Testis (tissue), 2 donors: ENCODE results near the gene KCNQ1.

ENCODE experiments used
- CTCF ChIP-seq, 3 experiments: fragments of 450-650 bp in 2 of 3; fragments of 200-600 bp in 1 of 3; sonication (generic) in 1 of 3; IDR thresholded peaks; one replicate each; pipeline ENCODE4 v1.5.1; 2016 to 2019; ENCODE audit warnings: antibody characterized with exemption in 3 of 3, mild to moderate bottlenecking in 2 of 3, moderate library complexity in 1 of 3
- POLR2A ChIP-seq: fragments of 450-650 bp; IDR thresholded peaks from one replicate; pipeline ENCODE4 v1.6.1; 2017; ENCODE audit warnings: antibody characterized with exemption, mild to moderate bottlenecking, moderate library complexity

- TF ChIP-seq CTCF (IDR thresholded peaks at IDR 0.05): no peak
- no peak for TF ChIP-seq POLR2A
Measured at GRCh38 chr11:2782769-2783168, 338.0 kb downstream of the KCNQ1 start.
